Epithelial cell of proximal tubule (primary cell): Measurements from ENCODE around the gene NKD2. TPM values are rescaled to one million over a fixed set of nuclear protein-coding genes. Genes with fewer than 3 reads are reported as not detected.

ENCODE experiments used
- DNase-seq: peaks from one replicate; pipeline ENCODE4 v3.0.0-alpha.2; 2011; ENCODE audit warnings: low read depth
- H3K4me3 ChIP-seq: 2 replicates; pipeline ENCODE4 v1.5.1; 2011; ENCODE audit warnings: low read depth, mild to moderate bottlenecking, low read length
- CTCF ChIP-seq: conservative IDR thresholded peaks from 2 replicates; pipeline ENCODE4 v1.5.1; 2012; ENCODE audit warnings: low read depth, mild to moderate bottlenecking, low read length
- total RNA-seq: library from RNA; depleted of rRNA; stranded (reverse); fragments of >200 nt; gene quantifications from 2 replicates; pipeline ENCODE4 v1.2.3, GENCODE V29; 2015

The NKD2 gene
- total RNA-seq, 1 donor from 2014 or later, result not detected

- H3K4me3 ChIP-seq, result no peak overlapping the region
- no peak for DNase-seq
- no peak for TF ChIP-seq CTCF
These were observed 26.4 kb downstream of the NKD2 start for GRCh38 chr5:1034986-1035385.

GRCh38 chr5:1035421-1036405, 27.1 kb downstream of the NKD2 start:
- H3K4me3 ChIP-seq, result no peak overlapping the region
- no peak for TF ChIP-seq CTCF
- DNase-seq, result no peak

- H3K4me3 ChIP-seq, result no peak overlapping the region
- TF ChIP-seq CTCF, result no peak
- DNase-seq, result no peak
These were observed 28.0 kb downstream of the NKD2 start for GRCh38 chr5:1036504-1037122.

GRCh38 chr5:1037123-1037670, 28.6 kb downstream of the NKD2 start:
- TF ChIP-seq CTCF, result no peak
- DNase-seq, result no peak
- H3K4me3 ChIP-seq, result no peak overlapping the region

GRCh38 chr5:1037671-1038416, 29.2 kb downstream of the NKD2 start:
- no peak for TF ChIP-seq CTCF
- no peak overlapping the region for H3K4me3 ChIP-seq
- DNase-seq, result no peak

GRCh38 chr5:1038417-1039209, 30.0 kb downstream of the NKD2 start:
- TF ChIP-seq CTCF, result no peak
- H3K4me3 ChIP-seq, result no peak overlapping the region
- DNase-seq, result no peak
